Breast epithelium (tissue), 4 donors: ENCODE results near the gene LAIR1. TPM values are rescaled to one million over a fixed set of nuclear protein-coding genes. Genes with fewer than 3 reads are reported as not detected.
"Not testable (repeated sequence)": the region's sequence is repeated elsewhere in the genome, so short reads cannot be mapped to it uniquely, and the experiment has no call there.

Source experiments
- DNase-seq, 2 donors: peaks; one replicate each; pipeline ENCODE4 v3.0.0-alpha.2; 2019; ENCODE audit warnings: low spot score in 2 of 2
- H3K27ac ChIP-seq, 2 donors: fragments of 200-600 bp; sonication (generic) in 1 of 2; one replicate each; pipeline ENCODE4 v1.5.1; 2016 to 2019; ENCODE audit warnings: mild to moderate bottlenecking in 1 of 2
- H3K27me3 ChIP-seq, 2 donors: fragments of 200-600 bp; sonication (generic) in 1 of 2; one replicate each; pipeline versions ENCODE4 v1.5.1 to v1.6.0; 2017 to 2019; ENCODE audit warnings: control low read depth in 1 of 2, mild to moderate bottlenecking in 1 of 2
- H3K36me3 ChIP-seq: fragments of 200-600 bp; one replicate; pipeline ENCODE4 v1.5.1; 2019
- H3K4me1 ChIP-seq, 2 donors: fragments of 200-600 bp; sonication (generic); one replicate each; pipeline ENCODE4 v1.5.1; 2016 to 2019; ENCODE audit warnings: control low read depth in 1 of 2
- H3K4me3 ChIP-seq, 3 donors: fragments of 200-600 bp; sonication (generic); 1 replicate in 2 of 3; 2 replicates in 1 of 3; pipeline ENCODE4 v1.5.1; 2016 to 2019; ENCODE audit warnings: mild to moderate bottlenecking in 3 of 3, moderate library complexity in 2 of 3
- H3K9me3 ChIP-seq, 2 donors: fragments of 200-600 bp; sonication (generic) in 1 of 2; one replicate each; pipeline ENCODE4 v1.5.1; 2016 to 2019; ENCODE audit warnings: control low read depth in 1 of 2
- CTCF ChIP-seq, 3 donors: fragments of 450-650 bp; IDR thresholded peaks; one replicate each; pipeline ENCODE4 v1.5.1; 2016 to 2017; ENCODE audit warnings: antibody characterized with exemption in 3 of 3, mild to moderate bottlenecking in 3 of 3, moderate library complexity in 3 of 3
- POLR2A ChIP-seq: fragments of 450-650 bp; IDR thresholded peaks from one replicate; pipeline ENCODE4 v1.6.1; 2016; ENCODE audit warnings: antibody characterized with exemption, mild to moderate bottlenecking, moderate library complexity
- POLR2AphosphoS5 ChIP-seq, 3 donors: sonication (generic); formaldehyde crosslinking; IDR thresholded peaks; one replicate each; pipeline ENCODE4 v1.6.1; 2017; ENCODE audit warnings: antibody characterized with exemption in 3 of 3
- intact Hi-C: fragments of 100-400 bp; cut with DNase I; formaldehyde crosslinking; loops from one replicate; pipeline ENCODE4 v1.15.1; 2023; ENCODE audit warnings: low total_unique reads
- total RNA-seq, 3 donors: library from RNA; depleted of rRNA; stranded (reverse); fragments of >200 nt; gene quantifications; one replicate each; pipeline ENCODE4 v1.1.0, GENCODE V29; 2016

The LAIR1 gene
- total RNA-seq, 3 donors from 2014 or later: 11.8 to 44.5 (median 23.1) TPM

GRCh38 chr19:54369082-54369687 lies 4.5 kb upstream of the LAIR1 start:
- H3K4me1 ChIP-seq: no peaks in the 10 kb centered on the region
- intact Hi-C loops: no loop called here
- H3K36me3 ChIP-seq: no peaks in the 10 kb centered on the region
- no peak overlapping the region for H3K27ac ChIP-seq
- no peaks in the 10 kb centered on the region for H3K9me3 ChIP-seq
- TF ChIP-seq POLR2A (no peak), POLR2AphosphoS5 (IDR thresholded peaks at IDR 0.05) (no peak), CTCF (IDR thresholded peaks at IDR 0.05) (no peak)
- no peak for DNase-seq
- peaks cover 0 to 4% of the 10 kb centered on the region in 2 donors for H3K27me3 ChIP-seq
- H3K4me3 ChIP-seq: no peak overlapping the region

GRCh38 chr19:54366811-54367210 lies 2.1 kb upstream of the LAIR1 start:
- TF ChIP-seq POLR2A: no peak
- TF ChIP-seq CTCF (IDR thresholded peaks at IDR 0.05): no peak
- no peak for TF ChIP-seq POLR2AphosphoS5 (IDR thresholded peaks at IDR 0.05)
- Histone ChIP-seq H3K9me3 (no peaks in the 10 kb centered on the region), H3K36me3 (no peaks in the 10 kb centered on the region), H3K27ac (no peak overlapping the region), H3K4me1 (no peaks in the 10 kb centered on the region), H3K27me3 (peaks cover 0 to 4% of the 10 kb centered on the region in 2 donors), H3K4me3 (no peak overlapping the region)
- DNase-seq: no peak
- intact Hi-C loops: no loop called here

GRCh38 chr19:54365798-54366197 lies 1.1 kb upstream of the LAIR1 start:
- not testable (repeated sequence) for H3K27ac ChIP-seq, H3K4me1 ChIP-seq, DNase-seq

GRCh38 chr19:54361680-54362422 lies 2.9 kb downstream of the LAIR1 start:
- H3K4me3 ChIP-seq, H3K4me1 ChIP-seq, H3K27ac ChIP-seq, H3K9me3 ChIP-seq, DNase-seq, H3K36me3 ChIP-seq, intact Hi-C loops: not testable (repeated sequence)
- peaks cover 0 to 12% of the 10 kb centered on the region in 2 donors for H3K27me3 ChIP-seq

More at GRCh38 chr19:54365798-54366197, 1.1 kb upstream of the LAIR1 start:
- H3K27me3 ChIP-seq, H3K36me3 ChIP-seq, H3K9me3 ChIP-seq, H3K4me3 ChIP-seq: not testable (repeated sequence)
- intact Hi-C loops: loop anchor here (2.0 kb wide), 1 partner anchor 29 kb away; no protein-coding TSS in a partner anchor

GRCh38 chr19:54359149-54359820 lies 5.4 kb downstream of the LAIR1 start:
- DNase-seq, H3K9me3 ChIP-seq, H3K36me3 ChIP-seq, H3K4me3 ChIP-seq, H3K4me1 ChIP-seq, H3K27ac ChIP-seq: not testable (repeated sequence)
- intact Hi-C loops: loop anchor here (5.0 kb wide), 1 partner anchor 38 kb away; no protein-coding TSS in a partner anchor
- H3K27me3 ChIP-seq: peaks cover 0 to 13% of the 10 kb centered on the region in 2 donors

GRCh38 chr19:54357381-54357780 lies 7.3 kb downstream of the LAIR1 start:
- no peak for TF ChIP-seq CTCF (IDR thresholded peaks at IDR 0.05)
- no peak for TF ChIP-seq POLR2A
- no peak for TF ChIP-seq POLR2AphosphoS5 (IDR thresholded peaks at IDR 0.05)
- no peak for DNase-seq
- intact Hi-C loops: loop anchor here (5.0 kb wide), 1 partner anchor 40 kb away; no protein-coding TSS in a partner anchor
- Histone ChIP-seq H3K36me3 (no peaks in the 10 kb centered on the region), H3K9me3 (no peaks in the 10 kb centered on the region), H3K4me3 (no peak overlapping the region), H3K27ac (no peak overlapping the region), H3K4me1 (no peaks in the 10 kb centered on the region), H3K27me3 (peaks cover 0 to 13% of the 10 kb centered on the region in 2 donors)
